ENCODE results near the gene PIGL. TPM values are rescaled to one million over a fixed set of nuclear protein-coding genes. Genes with fewer than 3 reads are reported as not detected.

Gene PIGL
- total RNA-seq, 1 donor: 14.7 TPM

GRCh38 chr17:16363749-16364536, 146.9 kb downstream of the PIGL start:
- DNase-seq (ENCODE audit: low read depth): peak; percentile 80
- TF ChIP-seq, protein P1, sequence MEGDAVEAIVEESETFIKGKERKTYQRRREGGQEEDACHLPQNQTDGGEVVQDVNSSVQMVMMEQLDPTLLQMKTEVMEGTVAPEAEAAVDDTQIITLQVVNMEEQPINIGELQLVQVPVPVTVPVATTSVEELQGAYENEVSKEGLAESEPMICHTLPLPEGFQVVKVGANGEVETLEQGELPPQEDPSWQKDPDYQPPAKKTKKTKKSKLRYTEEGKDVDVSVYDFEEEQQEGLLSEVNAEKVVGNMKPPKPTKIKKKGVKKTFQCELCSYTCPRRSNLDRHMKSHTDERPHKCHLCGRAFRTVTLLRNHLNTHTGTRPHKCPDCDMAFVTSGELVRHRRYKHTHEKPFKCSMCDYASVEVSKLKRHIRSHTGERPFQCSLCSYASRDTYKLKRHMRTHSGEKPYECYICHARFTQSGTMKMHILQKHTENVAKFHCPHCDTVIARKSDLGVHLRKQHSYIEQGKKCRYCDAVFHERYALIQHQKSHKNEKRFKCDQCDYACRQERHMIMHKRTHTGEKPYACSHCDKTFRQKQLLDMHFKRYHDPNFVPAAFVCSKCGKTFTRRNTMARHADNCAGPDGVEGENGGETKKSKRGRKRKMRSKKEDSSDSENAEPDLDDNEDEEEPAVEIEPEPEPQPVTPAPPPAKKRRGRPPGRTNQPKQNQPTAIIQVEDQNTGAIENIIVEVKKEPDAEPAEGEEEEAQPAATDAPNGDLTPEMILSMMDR (IDR thresholded peaks at IDR 0.05; ENCODE audit: insufficient read depth, low read depth, low read length): peak; percentile 95
- H3K4me3 ChIP-seq (ENCODE audit: low read depth, low read length): no peak overlapping the region

DNA sequence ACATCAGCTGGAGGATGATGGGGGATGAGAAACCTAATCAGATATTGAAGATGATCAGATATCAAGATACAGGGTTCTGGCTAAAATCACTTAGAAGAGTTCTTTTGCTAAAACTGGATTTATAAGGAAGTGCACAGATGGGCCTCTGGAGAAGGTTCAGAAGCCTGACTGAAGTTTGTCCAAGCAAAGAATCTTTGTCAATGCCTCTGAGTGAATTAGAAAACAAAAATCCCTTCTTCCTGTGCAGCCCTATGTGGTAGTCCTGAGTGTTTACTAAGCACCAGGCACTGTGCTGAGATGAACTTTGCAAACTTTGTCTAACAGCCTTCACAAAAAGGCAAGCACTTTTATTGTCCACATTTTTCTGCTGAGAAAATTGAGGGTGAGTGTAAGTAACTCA, 147.6 kb downstream of the PIGL start:
- DNase-seq (ENCODE audit: low read depth): no peak
- TF ChIP-seq, protein P1 (IDR thresholded peaks at IDR 0.05; ENCODE audit: insufficient read depth, low read depth, low read length): no peak

DNA sequence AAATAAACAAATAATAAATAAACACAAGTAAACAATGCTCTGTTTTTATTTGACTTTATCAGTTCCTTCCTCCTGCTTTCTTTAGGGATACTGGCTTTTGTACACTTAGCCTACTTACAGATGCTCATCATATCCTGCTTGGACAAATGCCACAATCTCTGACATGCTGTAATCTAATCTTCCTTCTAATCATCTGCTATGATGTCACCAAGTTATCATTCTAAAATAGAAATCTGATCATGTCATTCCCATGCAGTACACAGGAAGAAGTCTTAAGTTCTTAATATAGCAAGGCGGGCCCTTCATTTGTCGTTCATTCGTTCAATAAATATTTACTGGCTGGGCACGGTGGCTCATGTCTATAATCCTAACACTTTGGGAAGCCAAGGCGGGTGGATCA, 154.7 kb downstream of the PIGL start:
- TF ChIP-seq, protein P1 (IDR thresholded peaks at IDR 0.05; ENCODE audit: insufficient read depth, low read depth, low read length): no peak
- H3K4me3 ChIP-seq (ENCODE audit: low read depth, low read length): no peak overlapping the region
- DNase-seq (ENCODE audit: low read depth): peak; percentile 77

More for the DNA sequence above, 147.6 kb downstream of the PIGL start:
- no peak overlapping the region for H3K4me3 ChIP-seq (ENCODE audit: low read depth, low read length)

DNA sequence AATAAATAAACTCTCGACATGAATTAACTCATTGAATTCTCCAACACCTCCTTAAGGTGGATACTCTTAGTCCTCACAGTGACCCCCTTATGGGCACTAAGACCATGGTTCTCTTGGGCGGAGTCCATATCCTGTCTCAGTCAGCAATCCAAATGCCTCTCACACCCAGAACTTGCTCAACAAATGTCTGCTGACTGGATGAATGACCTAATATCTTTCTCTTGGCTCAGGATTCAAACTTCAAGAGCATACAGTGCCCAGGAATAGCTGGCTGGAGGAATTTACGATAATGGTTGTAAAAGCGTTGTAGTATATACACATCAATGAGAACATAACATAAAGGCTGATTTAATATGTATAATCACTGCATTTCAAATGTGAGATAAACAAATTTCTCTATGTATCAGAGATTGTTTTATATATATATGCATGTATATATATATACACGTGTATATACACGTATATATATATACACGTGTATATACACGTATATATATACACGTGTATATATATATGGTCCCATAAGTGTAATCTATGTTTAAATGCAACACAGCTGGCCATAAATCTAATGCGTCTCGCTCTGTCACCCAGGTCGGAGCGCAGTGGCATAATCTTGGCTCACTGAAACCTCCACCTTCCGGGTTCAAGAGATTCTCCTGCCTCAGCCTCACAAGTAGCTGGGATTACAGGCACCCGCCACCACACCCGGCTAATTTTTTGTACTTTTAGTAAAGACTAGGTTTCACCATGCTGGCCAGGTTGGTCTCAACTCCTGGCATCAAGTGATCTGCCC, 157.3 kb downstream of the PIGL start:
- no peak overlapping the region for H3K4me3 ChIP-seq (ENCODE audit: low read depth, low read length)
- TF ChIP-seq, protein P1 (IDR thresholded peaks at IDR 0.05; ENCODE audit: insufficient read depth, low read depth, low read length): no peak
- peak; percentile 92 for DNase-seq (ENCODE audit: low read depth)

Small RNAs within 50 kb of the gene (small RNA-seq; reads per million reads assigned to genes)
- not detected for gene MIR1288

Other genes starting within 250 kb of the PIGL start
- 5.6 and 16.8 TPM in 2 replicates for gene ZSWIM7, start 217.5 kb upstream of the PIGL start, total RNA-seq
- 41.0 and 47.7 TPM in 2 replicates for gene TTC19, start 217.4 kb upstream of the PIGL start, total RNA-seq
- 82.1 and 83.3 TPM in 2 replicates for gene NCOR1, start 1.7 kb upstream of the PIGL start, total RNA-seq
- gene CENPV, start 136.3 kb downstream of the PIGL start, total RNA-seq: 20.3 and 33.8 TPM in 2 replicates
- gene UBB, start 163.9 kb downstream of the PIGL start, total RNA-seq: 1,346 and 1,383 TPM in 2 replicates
- gene TRPV2, start 198.4 kb downstream of the PIGL start, total RNA-seq: 53.5 and 106 TPM in 2 replicates